Measurements from ENCODE around the gene TMPRSS15.

Gene TMPRSS15

GRCh38 chr21:18235545-18235944, 168.0 kb downstream of the TMPRSS15 start:
- Histone ChIP-seq H3K36me3 (ENCODE audit: insufficient read depth, low read length) (no peaks in the 10 kb centered on the region), H3K4me2 (ENCODE audit: low read length) (no peak overlapping the region), H3K4me3 (ENCODE audit: low read depth, low read length, poor library complexity, severe bottlenecking) (no peak overlapping the region), H3F3A (ENCODE audit: insufficient read depth, low read length) (no peaks in the 10 kb centered on the region), H3K27ac (ENCODE audit: low read depth, low read length, poor library complexity, severe bottlenecking) (no peak overlapping the region), H4K20me1 (ENCODE audit: insufficient read depth, low read length) (no peaks in the 10 kb centered on the region), H3K9me3 (ENCODE audit: low read length) (no peaks in the 10 kb centered on the region), H3K79me2 (ENCODE audit: insufficient read depth, low read length) (no peaks in the 10 kb centered on the region), H3K27me3 (ENCODE audit: insufficient read depth, low read length) (no peaks in the 10 kb centered on the region), H3K9me2 (ENCODE audit: low read depth, low read length) (no peaks in the 10 kb centered on the region), H3K4me1 (ENCODE audit: insufficient read depth, low read length, severe bottlenecking) (no peaks in the 10 kb centered on the region), H2AFZ (ENCODE audit: low read length) (no peak overlapping the region), H3K9ac (ENCODE audit: low read length) (no peak overlapping the region)
- TF ChIP-seq CTCF (IDR thresholded peaks at IDR 0.05; ENCODE audit: low read length) (no peak), EZH2 (IDR thresholded peaks at IDR 0.05; ENCODE audit: borderline replicate concordance, low read length) (no peak)

GRCh38 chr21:18228060-18228739, 175.4 kb downstream of the TMPRSS15 start:
- Histone ChIP-seq H3K27me3 (ENCODE audit: insufficient read depth, low read length) (no peaks in the 10 kb centered on the region), H3K36me3 (ENCODE audit: insufficient read depth, low read length) (no peaks in the 10 kb centered on the region), H3K4me1 (ENCODE audit: insufficient read depth, low read length, severe bottlenecking) (no peaks in the 10 kb centered on the region), H3K9me2 (ENCODE audit: low read depth, low read length) (no peaks in the 10 kb centered on the region), H3K79me2 (ENCODE audit: insufficient read depth, low read length) (no peaks in the 10 kb centered on the region), H3K4me2 (ENCODE audit: low read length) (no peak overlapping the region), H2AFZ (ENCODE audit: low read length) (no peak overlapping the region), H3K9me3 (ENCODE audit: low read length) (no peaks in the 10 kb centered on the region), H3F3A (ENCODE audit: insufficient read depth, low read length) (no peaks in the 10 kb centered on the region), H4K20me1 (ENCODE audit: insufficient read depth, low read length) (no peaks in the 10 kb centered on the region), H3K9ac (ENCODE audit: low read length) (no peak overlapping the region), H3K4me3 (ENCODE audit: low read depth, low read length, poor library complexity, severe bottlenecking) (no peak overlapping the region), H3K27ac (ENCODE audit: low read depth, low read length, poor library complexity, severe bottlenecking) (no peak overlapping the region)
- TF ChIP-seq CTCF (IDR thresholded peaks at IDR 0.05; ENCODE audit: low read length) (no peak), EZH2 (IDR thresholded peaks at IDR 0.05; ENCODE audit: borderline replicate concordance, low read length) (no peak)

- H3K27me3 ChIP-seq (ENCODE audit: insufficient read depth, low read length), result no peaks in the 10 kb centered on the region
- H4K20me1 ChIP-seq (ENCODE audit: insufficient read depth, low read length), result no peaks in the 10 kb centered on the region
- no peaks in the 10 kb centered on the region for H3K79me2 ChIP-seq (ENCODE audit: insufficient read depth, low read length)
- H3K4me2 ChIP-seq (ENCODE audit: low read length), result no peak overlapping the region
- H3K9me2 ChIP-seq (ENCODE audit: low read depth, low read length), result no peaks in the 10 kb centered on the region
- no peak overlapping the region for H3K4me3 ChIP-seq (ENCODE audit: low read depth, low read length, poor library complexity, severe bottlenecking)
- no peaks in the 10 kb centered on the region for H3K9me3 ChIP-seq (ENCODE audit: low read length)
- no peak overlapping the region for H3K27ac ChIP-seq (ENCODE audit: low read depth, low read length, poor library complexity, severe bottlenecking)
- H3K4me1 ChIP-seq (ENCODE audit: insufficient read depth, low read length, severe bottlenecking), result no peaks in the 10 kb centered on the region
- H3K36me3 ChIP-seq (ENCODE audit: insufficient read depth, low read length), result no peaks in the 10 kb centered on the region
- H3K9ac ChIP-seq (ENCODE audit: low read length), result no peak overlapping the region
- no peak overlapping the region for H2AFZ ChIP-seq (ENCODE audit: low read length)
- TF ChIP-seq EZH2 (IDR thresholded peaks at IDR 0.05; ENCODE audit: borderline replicate concordance, low read length), result no peak
- no peaks in the 10 kb centered on the region for H3F3A ChIP-seq (ENCODE audit: insufficient read depth, low read length)
Observed at GRCh38 chr21:18222346-18222745, 181.2 kb downstream of the TMPRSS15 start.

DNA sequence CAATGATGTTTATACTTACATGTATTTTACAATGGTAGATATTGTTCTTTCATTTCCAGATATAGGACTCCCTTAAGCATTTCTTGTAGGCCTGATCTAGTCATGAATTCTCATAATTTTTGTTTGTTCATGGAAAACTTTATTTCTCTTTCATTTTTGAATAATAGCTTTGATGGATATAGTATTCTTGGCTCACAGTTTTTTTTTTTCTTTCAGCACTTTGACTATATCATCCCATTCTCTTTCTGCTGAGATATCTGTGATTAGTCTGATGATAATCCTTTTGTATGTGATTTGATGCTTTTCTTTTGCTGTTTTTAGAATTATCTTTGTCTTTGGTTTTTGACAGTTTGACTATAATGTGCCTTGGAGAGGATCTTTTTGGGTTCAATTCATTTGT, 183.1 kb downstream of the TMPRSS15 start:
- Histone ChIP-seq H3K36me3 (ENCODE audit: insufficient read depth, low read length) (no peaks in the 10 kb centered on the region), H3K27ac (ENCODE audit: low read depth, low read length, poor library complexity, severe bottlenecking) (no peak overlapping the region), H3K9ac (ENCODE audit: low read length) (no peak overlapping the region), H3K9me3 (ENCODE audit: low read length) (no peaks in the 10 kb centered on the region), H3K4me1 (ENCODE audit: insufficient read depth, low read length, severe bottlenecking) (no peaks in the 10 kb centered on the region), H2AFZ (ENCODE audit: low read length) (no peak overlapping the region), H3K27me3 (ENCODE audit: insufficient read depth, low read length) (no peaks in the 10 kb centered on the region), H3K9me2 (ENCODE audit: low read depth, low read length) (no peaks in the 10 kb centered on the region), H4K20me1 (ENCODE audit: insufficient read depth, low read length) (no peaks in the 10 kb centered on the region), H3K79me2 (ENCODE audit: insufficient read depth, low read length) (no peaks in the 10 kb centered on the region), H3K4me3 (ENCODE audit: low read depth, low read length, poor library complexity, severe bottlenecking) (no peak overlapping the region), H3F3A (ENCODE audit: insufficient read depth, low read length) (no peaks in the 10 kb centered on the region), H3K4me2 (ENCODE audit: low read length) (no peak overlapping the region)
- TF ChIP-seq EZH2 (IDR thresholded peaks at IDR 0.05; ENCODE audit: borderline replicate concordance, low read length) (no peak), CTCF (IDR thresholded peaks at IDR 0.05; ENCODE audit: low read length) (no peak)

Measured in OCI-LY1 (cell line).